Breast epithelium (tissue), 3 donors: Measurements from ENCODE around the gene HBM.
"Not testable (repeated sequence)": the region's sequence is repeated elsewhere in the genome, so short reads cannot be mapped to it uniquely, and the experiment has no call there.

ENCODE experiments used
- POLR2A ChIP-seq: fragments of 450-650 bp; IDR thresholded peaks from one replicate; pipeline ENCODE4 v1.6.1; 2016; ENCODE audit warnings: antibody characterized with exemption, mild to moderate bottlenecking, moderate library complexity
- POLR2AphosphoS5 ChIP-seq, 3 donors: sonication (generic); formaldehyde crosslinking; IDR thresholded peaks; one replicate each; pipeline ENCODE4 v1.6.1; 2017; ENCODE audit warnings: antibody characterized with exemption in 3 of 3
- TF ChIP-seq, protein P1 (sequence below), 3 donors: fragments of 450-650 bp; IDR thresholded peaks; one replicate each; pipeline ENCODE4 v1.5.1; 2016 to 2017; ENCODE audit warnings: antibody characterized with exemption in 3 of 3, mild to moderate bottlenecking in 3 of 3, moderate library complexity in 3 of 3

DNA sequence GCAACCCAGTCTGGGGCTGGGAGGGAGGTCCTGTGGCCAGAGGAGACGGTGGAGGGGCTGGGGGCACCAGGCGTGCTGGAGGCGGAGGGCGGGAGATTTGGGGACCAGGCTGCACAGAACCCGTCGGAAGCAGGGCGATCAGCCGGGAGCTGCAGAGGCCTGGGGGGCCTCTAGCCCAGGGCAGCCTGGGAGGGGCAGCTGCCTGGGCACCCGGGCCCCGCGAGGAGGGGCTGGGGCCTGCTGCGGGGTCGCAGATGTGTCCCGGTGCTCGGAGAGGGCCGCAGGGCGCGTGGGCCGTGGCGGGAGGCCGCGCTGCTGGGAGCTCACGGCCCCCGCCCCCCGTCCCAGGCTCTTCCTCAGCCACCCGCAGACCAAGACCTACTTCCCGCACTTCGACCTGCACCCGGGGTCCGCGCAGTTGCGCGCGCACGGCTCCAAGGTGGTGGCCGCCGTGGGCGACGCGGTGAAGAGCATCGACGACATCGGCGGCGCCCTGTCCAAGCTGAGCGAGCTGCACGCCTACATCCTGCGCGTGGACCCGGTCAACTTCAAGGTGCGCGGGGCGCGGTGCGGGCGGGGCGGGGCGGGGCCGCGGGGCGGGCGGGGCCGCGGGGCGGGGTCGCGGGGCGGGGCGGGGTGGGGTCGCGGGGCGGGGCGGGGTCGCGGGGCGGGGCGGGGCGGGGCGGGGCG lies 1.5 kb upstream of the HBM start:
- not testable (repeated sequence) for TF ChIP-seq POLR2AphosphoS5 (IDR thresholded peaks at IDR 0.05); POLR2A
- TF ChIP-seq, protein P1, sequence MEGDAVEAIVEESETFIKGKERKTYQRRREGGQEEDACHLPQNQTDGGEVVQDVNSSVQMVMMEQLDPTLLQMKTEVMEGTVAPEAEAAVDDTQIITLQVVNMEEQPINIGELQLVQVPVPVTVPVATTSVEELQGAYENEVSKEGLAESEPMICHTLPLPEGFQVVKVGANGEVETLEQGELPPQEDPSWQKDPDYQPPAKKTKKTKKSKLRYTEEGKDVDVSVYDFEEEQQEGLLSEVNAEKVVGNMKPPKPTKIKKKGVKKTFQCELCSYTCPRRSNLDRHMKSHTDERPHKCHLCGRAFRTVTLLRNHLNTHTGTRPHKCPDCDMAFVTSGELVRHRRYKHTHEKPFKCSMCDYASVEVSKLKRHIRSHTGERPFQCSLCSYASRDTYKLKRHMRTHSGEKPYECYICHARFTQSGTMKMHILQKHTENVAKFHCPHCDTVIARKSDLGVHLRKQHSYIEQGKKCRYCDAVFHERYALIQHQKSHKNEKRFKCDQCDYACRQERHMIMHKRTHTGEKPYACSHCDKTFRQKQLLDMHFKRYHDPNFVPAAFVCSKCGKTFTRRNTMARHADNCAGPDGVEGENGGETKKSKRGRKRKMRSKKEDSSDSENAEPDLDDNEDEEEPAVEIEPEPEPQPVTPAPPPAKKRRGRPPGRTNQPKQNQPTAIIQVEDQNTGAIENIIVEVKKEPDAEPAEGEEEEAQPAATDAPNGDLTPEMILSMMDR (IDR thresholded peaks at IDR 0.05): not testable (repeated sequence)
